GM18868 (cell line): ENCODE measurements around the gene PRAME.
"Not testable (repeated sequence)": the region's sequence is repeated elsewhere in the genome, so short reads cannot be mapped to it uniquely, and the experiment has no call there.

Experiments used
- ATAC-seq: cut with Tn5 transposase; IDR thresholded peaks from one replicate; pipeline ENCODE4 v1.9.1; 2021; ENCODE audit warnings: mild to moderate bottlenecking, moderate library complexity; ENCODE audit not compliant: unreplicated experiment

Gene PRAME

GRCh38 chr22:22523494-22523893 is 35.6 kb downstream of the PRAME start:
- ATAC-seq, result no peak

- ATAC-seq, result no peak
Measured at GRCh38 chr22:22521631-22522030, 37.4 kb downstream of the PRAME start.

- no peak for ATAC-seq
Measured at GRCh38 chr22:22520667-22521602, 38.1 kb downstream of the PRAME start.

- ATAC-seq, result no peak
Measured at GRCh38 chr22:22520020-22520656, 38.9 kb downstream of the PRAME start, which contains the start of gene ZNF280A. ZNF280A (minus strand) TSS chr22:22520270; CDS start chr22:22515630, 4,640 bp downstream.

- no peak for ATAC-seq
Measured at GRCh38 chr22:22519591-22519990, 39.5 kb downstream of the PRAME start.

GRCh38 chr22:22516992-22517391 is 42.1 kb downstream of the PRAME start:
- ATAC-seq, result no peak

GRCh38 chr22:22515890-22516289 is 43.2 kb downstream of the PRAME start:
- no peak for ATAC-seq

- ATAC-seq, result not testable (repeated sequence)
Measured at GRCh38 chr22:22514431-22514830, 44.6 kb downstream of the PRAME start.

- ATAC-seq, result no peak
Measured at GRCh38 chr22:22513619-22514018, 45.4 kb downstream of the PRAME start.

- ATAC-seq, result no peak
Measured at GRCh38 chr22:22512951-22513350, 46.1 kb downstream of the PRAME start.

- not testable (repeated sequence) for ATAC-seq
Measured at GRCh38 chr22:22510833-22511232, 48.2 kb downstream of the PRAME start.

- ATAC-seq, result not testable (repeated sequence)
Measured at GRCh38 chr22:22509912-22510311, 49.2 kb downstream of the PRAME start.

GRCh38 chr22:22508274-22509176 is 50.5 kb downstream of the PRAME start, which contains the start of gene ZNF280B:
ZNF280B (minus strand) TSS chr22:22508742; CDS start chr22:22489398, 19,344 bp downstream.
- peak; percentile 91 for ATAC-seq

- ATAC-seq, result no peak
Measured at GRCh38 chr22:22507743-22508273, 51.3 kb downstream of the PRAME start.

- ATAC-seq, result no peak
Measured at GRCh38 chr22:22506736-22507135, 52.3 kb downstream of the PRAME start.

GRCh38 chr22:22498267-22498666 is 60.8 kb downstream of the PRAME start:
- ATAC-seq, result no peak
